Stimulated activated CD8-positive, alpha-beta memory T cell treated with anti-CD3 and anti-CD28 coated beads, Interleukin-15, amount 100 ng/mL, for 4 hours (primary cell): ENCODE results near the gene OS9.
"Not testable (repeated sequence)": the region's sequence is repeated elsewhere in the genome, so short reads cannot be mapped to it uniquely, and the experiment has no call there.

Source experiments
- DNase-seq, 2 donors: peaks; one replicate each; pipeline ENCODE4 v3.0.0-alpha.2; 2020; ENCODE audit warnings: low read depth in 2 of 2

OS9 gene, protein sequence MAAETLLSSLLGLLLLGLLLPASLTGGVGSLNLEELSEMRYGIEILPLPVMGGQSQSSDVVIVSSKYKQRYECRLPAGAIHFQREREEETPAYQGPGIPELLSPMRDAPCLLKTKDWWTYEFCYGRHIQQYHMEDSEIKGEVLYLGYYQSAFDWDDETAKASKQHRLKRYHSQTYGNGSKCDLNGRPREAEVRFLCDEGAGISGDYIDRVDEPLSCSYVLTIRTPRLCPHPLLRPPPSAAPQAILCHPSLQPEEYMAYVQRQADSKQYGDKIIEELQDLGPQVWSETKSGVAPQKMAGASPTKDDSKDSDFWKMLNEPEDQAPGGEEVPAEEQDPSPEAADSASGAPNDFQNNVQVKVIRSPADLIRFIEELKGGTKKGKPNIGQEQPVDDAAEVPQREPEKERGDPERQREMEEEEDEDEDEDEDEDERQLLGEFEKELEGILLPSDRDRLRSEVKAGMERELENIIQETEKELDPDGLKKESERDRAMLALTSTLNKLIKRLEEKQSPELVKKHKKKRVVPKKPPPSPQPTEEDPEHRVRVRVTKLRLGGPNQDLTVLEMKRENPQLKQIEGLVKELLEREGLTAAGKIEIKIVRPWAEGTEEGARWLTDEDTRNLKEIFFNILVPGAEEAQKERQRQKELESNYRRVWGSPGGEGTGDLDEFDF

DNA sequence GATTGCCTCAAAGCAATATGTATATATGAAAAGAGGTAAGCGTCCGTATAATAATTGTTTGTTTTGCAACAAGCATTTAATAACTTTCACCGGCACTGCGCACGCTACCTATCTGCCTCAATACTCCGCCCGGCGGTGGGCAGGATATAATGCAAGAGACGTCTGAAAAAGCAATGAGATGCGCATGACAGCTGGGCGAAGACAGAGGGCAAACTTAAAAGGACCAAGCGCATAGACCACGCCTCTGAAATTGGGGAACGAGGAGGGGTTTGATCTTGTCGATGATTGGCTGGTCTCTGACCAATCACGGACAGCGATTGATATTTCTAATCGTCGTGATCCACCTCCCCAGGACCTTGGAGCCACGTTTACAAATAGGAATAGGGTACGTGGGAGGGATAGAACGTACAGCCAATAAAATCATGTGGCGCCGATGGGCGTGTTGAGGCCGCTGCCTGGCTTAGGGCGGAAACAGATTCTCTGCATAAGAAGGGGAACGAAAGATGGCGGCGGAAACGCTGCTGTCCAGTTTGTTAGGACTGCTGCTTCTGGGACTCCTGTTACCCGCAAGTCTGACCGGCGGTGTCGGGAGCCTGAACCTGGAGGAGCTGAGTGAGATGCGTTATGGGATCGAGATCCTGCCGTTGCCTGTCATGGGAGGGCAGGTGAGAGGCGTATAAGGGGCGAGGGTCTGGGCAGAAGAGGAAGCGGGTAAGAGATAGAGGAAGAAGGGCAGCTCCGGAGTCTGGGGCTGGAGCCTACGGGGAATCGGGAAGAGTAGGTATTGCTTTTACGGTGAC lies at the start of gene OS9:
OS9 (plus strand) TSS at position 474 of the 800 bp plus-strand sequence; CDS start at position 504, 30 bp downstream.
- DNase-seq: peak; percentile 80 to 98

DNA sequence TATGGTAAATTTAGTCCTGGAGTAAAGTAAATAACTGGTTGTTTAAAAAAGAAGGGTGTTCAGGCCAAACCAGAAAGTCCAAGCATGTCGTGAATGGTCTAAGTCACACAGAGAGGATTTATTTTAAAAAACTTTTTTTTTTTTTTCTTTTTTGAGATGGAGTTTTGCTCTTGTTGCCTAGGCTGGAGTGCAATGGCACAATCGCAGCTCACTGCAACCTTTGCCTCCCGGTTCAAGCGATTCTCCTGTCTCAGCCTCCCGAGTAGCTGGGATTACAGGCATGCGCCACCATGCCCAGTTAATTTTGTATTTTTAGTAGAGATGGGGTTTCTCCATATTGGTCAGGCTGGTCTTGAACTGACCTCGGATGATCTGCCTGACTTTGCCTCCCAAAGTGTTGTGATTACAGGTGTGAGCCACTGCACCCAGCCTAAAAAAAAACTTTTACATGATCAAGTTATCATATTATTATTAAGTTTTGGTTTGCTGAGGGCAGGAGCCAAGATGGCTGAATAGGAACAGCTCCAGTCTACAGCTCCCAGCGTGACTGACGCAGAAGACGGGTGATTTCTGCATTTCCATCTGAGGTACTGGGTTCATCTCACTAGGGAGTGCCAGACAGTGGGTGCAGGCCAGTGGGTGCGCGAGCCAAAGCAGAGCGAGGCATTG lies 47.8 kb upstream of the OS9 start:
- not testable (repeated sequence) for DNase-seq

DNA sequence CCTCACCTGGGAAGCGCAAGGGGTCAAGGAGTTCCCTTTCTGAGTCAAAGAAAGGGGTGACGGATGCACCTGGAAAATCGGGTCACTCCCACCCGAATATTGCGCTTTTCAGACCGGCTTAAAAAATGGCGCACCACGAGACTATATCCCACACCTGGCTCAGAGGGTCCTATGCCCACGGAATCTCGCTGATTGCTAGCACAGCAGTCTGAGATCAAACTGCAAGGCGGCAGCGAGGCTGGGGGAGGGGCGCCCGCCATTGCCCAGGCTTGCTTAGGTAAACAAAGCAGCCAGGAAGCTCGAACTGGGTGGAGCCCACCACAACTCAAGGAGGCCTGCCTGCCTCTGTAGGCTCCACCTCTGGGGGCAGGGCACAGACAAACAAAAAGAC lies 47.3 kb upstream of the OS9 start:
- not testable (repeated sequence) for DNase-seq

DNA sequence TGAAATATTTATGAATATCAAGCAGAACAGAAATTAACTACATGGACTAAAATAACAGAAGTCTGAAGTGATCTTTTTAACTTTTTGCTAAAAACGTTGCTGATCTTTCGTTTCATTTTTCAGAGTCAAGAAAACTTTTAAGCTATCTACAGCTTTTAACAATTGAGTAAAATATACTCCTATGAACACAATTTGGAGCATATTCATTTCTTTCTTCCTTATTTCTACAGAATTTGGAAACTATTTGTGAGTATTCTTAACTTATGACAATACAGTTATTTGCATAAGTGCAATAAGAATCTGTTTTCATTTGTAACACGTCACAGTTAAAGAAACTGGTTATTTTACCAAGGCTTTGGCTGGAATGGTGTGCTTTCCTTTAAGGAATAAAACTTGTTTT lies 39.9 kb upstream of the OS9 start:
- no peak for DNase-seq

DNA sequence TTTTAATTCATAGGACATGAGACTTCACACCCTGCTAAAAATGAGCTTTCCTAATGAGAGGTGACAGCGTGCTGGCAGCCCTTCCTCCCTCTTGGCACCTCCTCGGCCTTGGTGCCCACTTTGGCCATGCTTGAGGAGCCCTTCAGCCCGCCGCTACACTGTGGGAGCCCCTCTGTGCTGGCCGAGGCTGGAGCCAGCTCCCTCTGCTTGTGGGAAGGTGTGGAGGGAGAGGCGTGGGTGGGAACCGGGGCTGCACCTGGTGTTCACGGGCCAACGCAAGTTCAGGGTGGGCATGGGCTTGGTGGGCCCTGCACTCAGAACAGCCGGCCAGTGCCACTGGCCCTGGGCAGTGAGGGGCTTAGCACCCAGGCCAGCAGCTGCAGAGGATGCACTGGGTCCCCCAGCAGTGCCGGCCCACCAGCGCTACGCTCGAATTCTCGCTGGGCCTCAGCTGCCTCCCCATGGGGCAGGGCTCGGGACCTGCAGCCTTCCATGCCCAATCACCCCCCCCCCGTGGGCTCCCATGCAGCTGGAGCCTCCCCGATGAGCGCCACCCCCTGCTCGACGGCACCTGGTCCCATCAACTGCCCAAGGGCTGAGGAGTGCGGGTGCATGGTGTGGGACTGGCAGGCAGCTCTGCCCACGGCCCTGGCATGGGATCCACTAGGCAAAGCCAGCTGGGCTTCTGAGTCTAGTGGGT lies 38.2 kb upstream of the OS9 start:
- no peak for DNase-seq

DNA sequence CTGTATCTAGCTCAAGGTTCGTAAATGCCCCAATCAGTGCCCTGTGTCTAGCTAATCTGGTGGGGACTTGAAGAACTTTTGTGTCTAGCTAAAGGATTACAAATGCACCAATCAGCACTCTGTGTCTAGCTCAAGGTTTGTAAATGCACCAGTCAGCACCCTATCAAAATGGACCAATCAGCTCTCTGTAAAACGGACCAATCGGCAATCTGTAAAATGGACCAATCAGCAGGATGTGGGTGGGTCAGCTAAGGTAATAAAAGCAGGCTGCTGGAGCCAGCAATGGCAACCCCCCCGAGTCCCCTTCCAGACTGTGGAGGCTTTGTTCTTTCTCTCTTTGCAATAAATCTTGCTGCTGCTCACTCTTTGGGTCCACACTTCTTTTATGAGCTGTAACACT lies 37.5 kb upstream of the OS9 start:
- DNase-seq: not testable (repeated sequence)

DNA sequence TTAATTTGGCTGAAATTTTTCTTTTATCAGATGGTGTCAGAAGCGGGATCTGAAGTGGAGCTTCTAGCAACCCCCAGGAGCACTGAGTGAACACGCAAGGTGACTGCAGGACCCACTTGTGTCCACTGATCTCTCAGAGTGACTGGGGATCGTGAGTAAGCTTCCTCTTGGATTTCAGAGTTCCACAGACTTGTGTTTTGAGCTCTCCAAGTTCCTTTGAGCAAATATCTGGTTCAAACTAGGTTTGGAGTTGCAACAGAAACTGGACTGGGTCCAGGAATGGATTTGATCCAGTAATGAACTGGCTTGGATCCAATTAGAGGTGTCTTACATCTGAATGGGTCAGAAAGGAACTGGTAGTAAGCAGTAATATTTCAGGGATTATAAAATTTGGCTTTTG lies 36.2 kb upstream of the OS9 start:
- DNase-seq: no peak

DNA sequence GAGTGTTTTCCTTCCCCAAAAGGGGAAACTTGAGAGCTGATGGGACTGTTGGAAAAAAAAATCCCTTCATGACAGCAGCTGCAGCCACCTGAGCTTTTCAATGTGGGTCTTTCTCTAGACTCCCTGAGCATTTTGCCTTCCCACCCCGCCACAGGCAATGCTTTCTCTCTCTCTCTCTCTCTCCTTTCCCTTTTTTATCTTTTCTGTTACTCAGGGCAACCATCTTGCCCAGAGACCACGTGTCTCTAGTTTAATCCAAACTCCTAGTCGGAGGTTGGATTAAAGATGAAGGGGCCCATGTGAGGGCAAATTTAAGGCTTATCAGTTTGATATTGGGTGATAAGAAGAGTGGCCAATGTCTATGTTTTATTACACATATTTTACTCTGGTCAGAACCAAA lies 35.0 kb upstream of the OS9 start:
- no peak for DNase-seq

DNA sequence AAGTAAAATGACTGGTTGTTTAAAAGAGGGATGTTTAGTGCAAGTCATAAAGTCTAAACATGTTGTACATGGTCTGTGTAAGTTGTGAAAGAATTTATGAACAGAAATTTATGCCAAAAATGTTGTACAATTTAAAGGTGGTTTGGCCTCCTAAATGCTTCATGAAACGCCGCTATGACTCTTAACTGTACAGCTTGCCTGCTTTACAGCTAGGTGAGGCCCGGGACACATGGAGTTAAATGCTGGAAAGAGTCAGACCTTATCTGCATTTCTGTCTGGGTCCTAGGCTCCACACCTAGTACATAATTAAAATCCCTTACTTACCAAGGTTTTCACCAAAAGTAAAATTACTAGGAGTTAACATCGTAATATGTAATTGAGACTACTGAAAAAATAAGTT lies 32.6 kb upstream of the OS9 start:
- DNase-seq: no peak

DNA sequence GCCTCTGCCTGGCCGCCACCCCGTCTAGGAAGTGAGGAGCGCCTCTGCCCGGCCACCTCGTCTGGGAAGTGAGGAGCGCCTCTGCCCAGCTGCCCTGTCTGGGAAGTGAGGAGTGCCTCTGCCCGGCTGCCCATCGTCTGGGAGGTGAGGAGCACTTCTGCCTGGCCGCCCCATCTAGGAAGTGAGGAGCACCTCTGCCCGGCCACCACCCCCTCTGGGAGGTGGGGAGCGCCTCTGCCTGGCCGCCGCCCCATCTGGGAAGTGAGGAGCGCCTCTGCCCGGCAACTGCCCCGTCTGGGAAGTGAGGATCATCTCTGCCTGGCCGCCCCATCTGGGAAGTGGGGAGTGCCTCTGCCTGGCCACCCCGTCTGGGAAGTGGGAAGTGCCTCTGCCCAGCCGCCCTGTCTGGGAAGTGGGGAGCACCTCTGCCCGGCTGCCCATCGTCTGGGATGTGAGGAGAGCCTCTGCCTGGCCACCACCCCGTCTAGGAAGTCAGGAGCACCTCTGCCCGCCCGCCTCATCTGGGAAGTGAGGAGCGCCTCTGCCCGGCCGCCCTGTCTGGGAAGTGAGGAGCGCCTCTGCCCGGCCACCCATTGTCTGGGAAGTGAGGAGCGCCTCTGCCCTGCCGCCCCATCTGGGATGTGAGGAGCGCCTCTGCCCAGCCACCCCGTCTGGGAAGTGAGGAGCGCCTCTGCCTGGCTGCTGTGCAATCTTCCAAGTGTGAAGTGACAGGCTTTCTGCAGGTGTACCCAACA lies 28.7 kb upstream of the OS9 start:
- DNase-seq: not testable (repeated sequence)

DNA sequence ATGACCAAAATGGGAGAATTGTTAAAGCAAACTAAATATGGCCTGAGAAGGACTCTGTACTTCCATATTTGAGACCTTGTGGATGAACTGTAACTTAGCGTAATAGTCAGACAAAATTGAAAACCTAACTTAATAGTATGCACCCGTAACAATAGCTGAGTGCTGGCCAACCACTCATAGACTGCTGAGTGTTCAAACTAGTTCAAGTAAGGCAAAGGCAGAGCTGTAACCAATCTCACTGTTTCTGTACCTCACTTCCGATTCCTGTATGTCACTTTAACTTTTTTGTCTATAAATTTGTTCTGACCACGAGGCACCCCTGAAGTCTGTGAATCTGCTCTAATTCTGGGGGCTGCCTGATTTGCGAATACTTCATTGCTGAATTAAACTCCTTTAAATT lies 27.0 kb upstream of the OS9 start:
- no peak for DNase-seq

DNA sequence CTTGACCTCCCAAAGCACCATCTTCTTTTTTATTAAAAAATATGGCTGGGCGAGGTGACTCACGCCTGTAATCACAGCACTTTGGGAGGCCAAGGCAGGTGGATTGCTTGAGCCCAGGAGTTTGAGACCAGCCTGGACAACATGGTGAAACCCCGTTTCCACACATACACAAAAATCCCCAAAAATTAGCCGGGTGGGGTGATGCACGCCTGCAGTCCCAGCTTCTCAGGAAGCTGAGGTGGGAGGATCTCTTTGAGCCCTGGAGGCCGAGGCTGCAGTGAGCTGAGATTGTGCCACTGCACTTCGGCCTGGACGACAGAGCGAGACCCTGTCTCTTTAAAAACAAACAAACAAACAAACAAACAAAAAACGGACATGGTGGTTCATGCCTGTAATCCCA lies 24.2 kb upstream of the OS9 start:
- DNase-seq: not testable (repeated sequence)

DNA sequence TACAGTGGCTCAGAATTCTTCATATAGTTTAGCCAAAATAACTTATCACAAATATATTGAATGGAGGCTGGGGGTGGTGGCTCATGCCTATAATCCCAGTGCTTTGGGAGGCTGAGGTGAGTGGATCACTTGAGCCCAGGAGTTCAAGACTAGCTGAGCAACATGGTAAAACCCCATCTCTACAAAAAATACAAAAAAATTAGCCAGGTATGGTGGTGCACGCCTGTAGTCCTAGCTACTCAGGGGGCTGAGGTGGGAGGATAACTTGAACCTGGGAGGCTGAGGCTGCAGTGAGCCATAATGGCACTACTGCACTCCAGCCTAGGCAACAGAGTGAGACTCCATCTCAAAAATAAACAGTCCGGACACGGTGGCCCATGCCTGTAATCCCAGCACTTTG lies 22.1 kb upstream of the OS9 start:
- DNase-seq: not testable (repeated sequence)

DNA sequence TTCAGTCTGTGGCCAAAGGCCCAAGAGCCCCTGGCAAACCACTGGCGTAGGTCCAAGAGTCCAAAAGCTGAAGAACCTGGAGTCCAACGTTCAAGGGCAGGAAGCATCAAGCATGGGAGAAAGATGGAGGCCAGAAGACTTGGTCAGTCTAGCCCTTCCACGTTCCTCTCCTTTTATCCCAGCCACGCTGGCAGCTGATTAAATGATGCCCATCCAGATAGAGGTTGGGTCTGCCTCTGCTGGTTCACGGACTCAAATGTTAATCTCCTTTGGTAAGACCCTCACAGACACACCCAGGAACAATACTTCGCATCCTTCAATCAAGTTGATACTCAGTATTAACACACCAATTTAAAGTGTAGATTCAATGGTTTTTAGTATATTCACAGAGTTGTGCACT lies 21.1 kb upstream of the OS9 start:
- DNase-seq: no peak

DNA sequence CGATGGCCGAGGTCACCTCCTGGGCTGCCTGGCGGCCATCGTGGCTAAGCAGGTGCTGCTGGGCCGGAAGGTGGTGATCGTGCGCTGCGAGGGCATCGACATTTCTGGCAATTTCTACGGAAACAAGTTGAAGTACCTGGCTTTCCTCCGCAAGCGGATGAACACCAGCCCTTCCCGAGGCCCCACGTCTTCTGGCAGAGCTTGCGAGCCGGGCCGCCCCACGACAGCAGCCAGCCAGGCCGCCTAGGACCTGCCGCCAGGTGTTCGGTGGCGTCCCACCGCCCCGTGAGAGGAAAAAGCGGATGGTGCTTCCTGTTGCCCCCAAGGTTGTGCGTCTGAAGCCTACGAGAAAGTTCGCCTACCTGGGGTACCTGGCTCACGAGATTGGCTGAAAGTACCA lies 19.2 kb upstream of the OS9 start:
- DNase-seq: no peak

DNA sequence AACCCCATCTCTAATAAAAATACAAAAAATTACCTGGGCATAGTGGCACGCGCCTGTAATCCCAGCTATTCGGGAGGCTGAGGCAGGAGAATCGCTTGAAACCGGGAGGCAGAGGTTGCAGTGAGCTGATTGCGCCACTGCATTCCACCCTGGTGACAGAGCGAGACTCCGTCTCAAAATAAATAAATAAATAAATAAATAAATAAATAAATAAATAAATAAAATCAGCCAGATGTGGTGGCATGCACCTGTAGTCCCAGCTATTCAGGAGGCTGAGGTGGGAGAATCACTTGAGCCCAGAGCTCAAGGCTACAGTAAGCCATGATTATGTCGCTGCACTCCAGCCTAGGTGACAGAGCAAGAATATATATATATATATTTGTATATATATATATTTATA lies 16.0 kb upstream of the OS9 start:
- not testable (repeated sequence) for DNase-seq

DNA sequence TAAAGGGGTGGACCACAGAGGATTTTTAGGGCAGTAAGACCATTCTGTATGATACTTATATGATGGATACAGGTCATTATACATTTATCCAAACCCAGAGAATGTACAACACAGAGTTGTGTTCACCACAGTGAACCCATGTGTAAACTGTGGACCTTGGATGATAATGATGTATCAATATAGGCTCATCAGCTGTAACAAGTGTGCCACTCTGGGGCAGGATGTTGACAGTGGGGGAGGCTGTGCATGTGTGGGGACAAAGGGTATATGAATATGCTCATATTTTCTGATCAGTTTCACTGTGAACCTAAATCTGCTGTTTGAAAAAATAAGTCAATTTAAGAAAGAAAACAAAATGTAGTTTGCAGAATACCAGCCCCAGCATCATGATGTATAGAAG lies 14.2 kb upstream of the OS9 start:
- DNase-seq: no peak

DNA sequence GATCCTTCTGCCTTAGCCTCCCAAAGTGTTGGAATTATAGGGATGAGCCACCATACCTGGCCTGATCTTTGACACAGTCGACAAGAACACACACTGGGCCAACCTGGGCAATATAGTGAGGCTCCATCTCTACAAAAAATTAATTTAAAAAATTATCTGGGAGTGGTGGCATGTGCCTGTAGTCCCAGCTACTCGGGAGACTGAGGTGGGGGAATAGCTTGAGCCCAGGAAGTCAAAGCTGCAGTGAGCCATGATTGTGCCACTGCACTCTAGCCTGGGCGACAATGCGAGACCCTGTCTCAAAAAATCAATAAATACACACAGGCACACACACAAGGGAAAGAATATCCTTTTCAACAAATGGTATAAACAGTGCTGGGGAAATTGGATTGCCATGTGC lies 6.1 kb upstream of the OS9 start:
- no peak for DNase-seq

DNA sequence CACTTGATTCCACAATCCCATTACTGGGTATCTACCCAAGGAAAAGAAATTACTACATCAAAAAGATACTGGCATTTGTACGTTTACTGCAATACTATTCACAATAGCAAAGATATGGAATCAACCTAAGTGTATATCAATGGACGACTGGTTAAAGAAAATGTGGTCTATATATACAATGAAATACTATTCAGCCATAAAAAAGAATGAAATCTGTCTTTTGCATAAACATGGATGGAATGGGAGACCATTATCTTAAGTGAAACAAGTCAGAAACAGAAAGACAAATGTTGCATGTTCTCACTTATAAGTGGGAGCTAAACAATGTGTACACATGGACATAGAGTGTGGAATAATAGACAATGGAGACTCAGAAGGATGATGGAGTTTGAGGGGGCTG lies 5.0 kb upstream of the OS9 start:
- no peak for DNase-seq

DNA sequence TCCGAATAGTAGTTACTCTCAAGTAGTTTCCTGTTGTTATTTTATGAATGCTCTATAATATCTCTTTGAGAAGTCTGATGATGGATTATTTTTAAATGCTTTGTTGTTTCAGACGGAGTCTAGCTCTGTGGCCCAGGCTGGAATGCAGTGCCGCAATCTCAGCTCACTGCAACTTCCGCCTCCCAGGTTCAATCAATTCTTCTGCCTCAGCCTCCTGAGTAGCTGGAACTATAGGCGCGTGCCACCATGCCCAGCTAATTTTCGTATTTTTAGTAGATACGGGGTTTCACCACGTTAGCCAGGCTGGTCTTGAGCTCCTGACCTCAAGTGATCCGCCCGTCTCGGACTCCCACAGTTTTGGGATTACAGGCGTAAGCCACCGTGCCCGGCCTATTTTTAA lies 1.4 kb upstream of the OS9 start:
- no peak for DNase-seq

DNA sequence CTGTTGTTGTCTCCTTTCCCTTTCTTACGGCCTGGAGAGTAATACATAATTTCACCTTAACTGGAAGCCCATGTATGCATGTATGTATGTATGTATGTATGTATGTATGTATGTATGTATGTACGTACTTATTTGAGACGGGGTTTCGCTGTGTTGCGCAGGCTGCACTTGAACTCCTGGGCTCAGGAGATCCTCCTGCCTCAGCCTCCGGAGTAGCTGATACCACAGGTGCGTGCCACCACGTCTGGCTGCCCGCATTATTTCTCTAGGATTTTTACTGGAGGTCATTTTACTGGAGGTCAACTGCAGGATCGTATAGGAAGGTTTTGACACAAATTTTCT lies 644 bp upstream of the OS9 start:
- no peak for DNase-seq
